PC-3 (cell line): ENCODE measurements around the gene SP9. TPM values are rescaled to one million over a fixed set of nuclear protein-coding genes. Genes with fewer than 3 reads are reported as not detected.

Experiments used
- ATAC-seq: fragments of 200-7000 bp; cut with Tn5 transposase; 2 replicates; pipeline ENCODE4 v1.9.1; 2020; ENCODE audit warnings: mild to moderate bottlenecking, moderate library complexity
- BruUV-seq: library from RNA; stranded (reverse); fragments of 400-500 nt; replicated peaks from 2 replicates; lab custom pipeline; 2021; lab: Mats Ljungman, UMichigan
- CTCF ChIA-PET: fragments of 300-600 bp; sonication (Branson Sonifier 250); formaldehyde crosslinking; loops from one replicate; lab custom pipeline; 2022; ENCODE audit warnings: antibody characterized with exemption; lab: Charles Lee
- POLR2A ChIA-PET: fragments of 300-600 bp; sonication (Branson Sonifier 250); formaldehyde crosslinking; loops from one replicate; lab custom pipeline; 2022; ENCODE audit warnings: antibody characterized with exemption; ENCODE audit not compliant: unreplicated experiment; lab: Charles Lee
- DNase-seq: peaks from one replicate; pipeline ENCODE4 v3.0.0-alpha.2; 2015
- H2AFZ ChIP-seq: fragments of 300-600 bp; sonication (generic); 2 replicates; pipeline ENCODE4 v1.6.0; 2016; ENCODE audit warnings: antibody characterized with exemption, low read length
- H3F3A ChIP-seq: fragments of 300-600 bp; sonication (generic); one replicate; pipeline ENCODE4 v1.6.0; 2017; ENCODE audit warnings: antibody characterized with exemption, low read length, control low read depth, mild to moderate bottlenecking; ENCODE audit not compliant: unreplicated experiment
- H3K27ac ChIP-seq: fragments of 300-600 bp; sonication (generic); 2 replicates; pipeline ENCODE4 v1.5.1; 2016; ENCODE audit warnings: mild to moderate bottlenecking, low read length
- H3K27me3 ChIP-seq: fragments of 300-600 bp; sonication (generic); 2 replicates; pipeline ENCODE4 v1.6.1; 2016; ENCODE audit warnings: low read length, mixed read lengths
- H3K36me3 ChIP-seq: fragments of 300-600 bp; sonication (generic); 2 replicates; pipeline ENCODE4 v1.6.1; 2016; ENCODE audit warnings: low read depth, mixed run types, low read length, mixed read lengths
- H3K4me1 ChIP-seq: fragments of 300-600 bp; sonication (generic); 2 replicates; pipeline ENCODE4 v1.5.1; 2016; ENCODE audit warnings: low read length; ENCODE audit not compliant: insufficient read depth
- H3K4me2 ChIP-seq: fragments of 300-600 bp; sonication (generic); 2 replicates; pipeline ENCODE4 v1.6.0; 2016; ENCODE audit warnings: low read length
- H3K4me3 ChIP-seq: fragments of 300-600 bp; sonication (generic); 2 replicates; pipeline ENCODE4 v1.5.1; 2016; ENCODE audit warnings: mild to moderate bottlenecking, low read length, mixed read lengths
- H3K79me2 ChIP-seq: fragments of 300-600 bp; sonication (generic); 2 replicates; pipeline ENCODE4 v1.6.1; 2017; ENCODE audit warnings: low read length, mixed read lengths
- H3K9ac ChIP-seq: fragments of 300-600 bp; sonication (generic); 2 replicates; pipeline ENCODE4 v1.6.0; 2016; ENCODE audit warnings: mild to moderate bottlenecking, low read length
- H3K9me2 ChIP-seq: fragments of 300-600 bp; sonication (generic); replicated peaks from 2 replicates; pipeline ENCODE4 v1.6.1; 2016; ENCODE audit warnings: mixed run types, low read length, mixed read lengths
- H3K9me3 ChIP-seq: fragments of 300-600 bp; sonication (generic); 2 replicates; pipeline ENCODE4 v1.6.1; 2016; ENCODE audit warnings: low read length, mixed read lengths
- H4K20me1 ChIP-seq: fragments of 300-600 bp; sonication (generic); 2 replicates; pipeline ENCODE4 v1.6.1; 2016; ENCODE audit warnings: low read length, mixed read lengths
- EZH2 ChIP-seq: fragments of 300-600 bp; sonication (generic); IDR thresholded peaks from one replicate; pipeline ENCODE4 v1.6.1; 2017; ENCODE audit warnings: antibody characterized with exemption, mild to moderate bottlenecking, low read length; ENCODE audit not compliant: unreplicated experiment
- EZH2phosphoT487 ChIP-seq: fragments of 300-600 bp; sonication (generic); IDR thresholded peaks from 2 replicates; pipeline ENCODE4 v1.6.1; 2018; ENCODE audit warnings: mild to moderate bottlenecking, antibody characterized with exemption, low read length, borderline replicate concordance
- intact Hi-C: fragments of 100-400 bp; cut with micrococcal nuclease; formaldehyde crosslinking; loops from 2 replicates; pipeline ENCODE4 v1.9.0; 2023
- total RNA-seq: library from RNA; depleted of rRNA; stranded (reverse); fragments of >200 nt; gene quantifications from 2 replicates; pipeline ENCODE4 v1.2.3, GENCODE V29; 2014
- TF ChIP-seq, protein P1 (sequence below): fragments of 300-600 bp; sonication (generic); conservative IDR thresholded peaks from 2 replicates; pipeline ENCODE4 v1.5.1; 2017; ENCODE audit warnings: antibody characterized with exemption, low read depth, mild to moderate bottlenecking, low read length

The SP9 gene
- total RNA-seq, 1 experiment from 2014 or later = not detected

DNA sequence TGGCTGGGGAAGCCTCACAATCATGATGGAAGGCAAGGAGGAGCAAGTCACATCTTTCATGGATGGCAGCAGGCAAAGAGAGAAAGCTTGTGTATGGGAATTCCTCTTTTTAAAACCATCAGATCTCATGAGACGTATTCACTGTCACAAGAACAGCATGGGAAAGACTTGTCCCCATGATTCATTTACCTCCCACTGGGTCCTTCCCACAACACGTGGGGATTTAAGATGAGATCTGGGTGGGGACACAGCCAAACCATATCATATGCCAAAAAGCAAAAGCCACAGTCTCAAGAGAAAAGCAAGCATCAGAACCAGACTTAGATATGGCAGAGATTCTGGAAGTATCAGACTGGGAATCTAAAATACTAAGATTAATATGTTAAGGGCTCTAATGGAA is 30.8 kb downstream of the SP9 start:
- TF ChIP-seq EZH2 = no peak
- no peak for TF ChIP-seq EZH2phosphoT487
- TF ChIP-seq, protein P1, sequence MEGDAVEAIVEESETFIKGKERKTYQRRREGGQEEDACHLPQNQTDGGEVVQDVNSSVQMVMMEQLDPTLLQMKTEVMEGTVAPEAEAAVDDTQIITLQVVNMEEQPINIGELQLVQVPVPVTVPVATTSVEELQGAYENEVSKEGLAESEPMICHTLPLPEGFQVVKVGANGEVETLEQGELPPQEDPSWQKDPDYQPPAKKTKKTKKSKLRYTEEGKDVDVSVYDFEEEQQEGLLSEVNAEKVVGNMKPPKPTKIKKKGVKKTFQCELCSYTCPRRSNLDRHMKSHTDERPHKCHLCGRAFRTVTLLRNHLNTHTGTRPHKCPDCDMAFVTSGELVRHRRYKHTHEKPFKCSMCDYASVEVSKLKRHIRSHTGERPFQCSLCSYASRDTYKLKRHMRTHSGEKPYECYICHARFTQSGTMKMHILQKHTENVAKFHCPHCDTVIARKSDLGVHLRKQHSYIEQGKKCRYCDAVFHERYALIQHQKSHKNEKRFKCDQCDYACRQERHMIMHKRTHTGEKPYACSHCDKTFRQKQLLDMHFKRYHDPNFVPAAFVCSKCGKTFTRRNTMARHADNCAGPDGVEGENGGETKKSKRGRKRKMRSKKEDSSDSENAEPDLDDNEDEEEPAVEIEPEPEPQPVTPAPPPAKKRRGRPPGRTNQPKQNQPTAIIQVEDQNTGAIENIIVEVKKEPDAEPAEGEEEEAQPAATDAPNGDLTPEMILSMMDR = no peak
- H2AFZ ChIP-seq = no peak overlapping the region
- intact Hi-C loops = no loop called here
- DNase-seq (no peak), ATAC-seq (no peak)
- no peak overlapping the region for H3K4me2 ChIP-seq
- no peak overlapping the region for H3K4me3 ChIP-seq
- H3K27ac ChIP-seq = no peak overlapping the region
- POLR2A ChIA-PET = no interaction called here
- no peaks in the 10 kb centered on the region for H3K4me1 ChIP-seq
- CTCF ChIA-PET = no interaction called here
- H3K9me2 ChIP-seq = no peaks in the 10 kb centered on the region
- no peaks in the 10 kb centered on the region for H3F3A ChIP-seq
- no peak overlapping the region for H3K9ac ChIP-seq
- no peaks in the 10 kb centered on the region for H3K27me3 ChIP-seq
- H3K36me3 ChIP-seq = peaks cover 17% of the 10 kb centered on the region
- BruUV-seq = no TSS peak
- H3K9me3 ChIP-seq = no peaks in the 10 kb centered on the region
- no peaks in the 10 kb centered on the region for H3K79me2 ChIP-seq
- H4K20me1 ChIP-seq = no peaks in the 10 kb centered on the region

DNA sequence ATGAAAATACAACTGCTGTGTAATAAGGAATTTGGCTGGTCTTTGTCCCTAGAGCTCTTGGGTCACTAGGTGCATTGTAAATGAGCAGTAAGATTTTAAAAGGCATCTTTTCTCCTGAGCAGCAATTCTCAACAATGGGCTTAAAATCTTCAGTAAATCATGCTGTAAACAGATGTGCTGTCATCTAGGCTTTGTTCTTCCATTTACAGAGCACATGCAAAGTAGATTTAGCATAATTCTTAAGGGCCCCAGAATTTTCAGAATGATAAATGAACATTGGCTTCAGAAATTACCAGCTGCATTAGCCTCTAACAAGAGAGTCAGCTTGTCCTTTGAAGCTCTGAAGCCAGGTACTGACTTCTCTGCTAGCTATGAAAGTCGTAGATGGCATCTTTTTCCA is 33.9 kb downstream of the SP9 start:
- CTCF ChIA-PET = no interaction called here
- Histone ChIP-seq H4K20me1 (no peaks in the 10 kb centered on the region), H3K27me3 (no peaks in the 10 kb centered on the region), H3K9me3 (no peaks in the 10 kb centered on the region), H2AFZ (no peak overlapping the region), H3K9ac (no peak overlapping the region), H3K9me2 (no peaks in the 10 kb centered on the region), H3K4me1 (no peaks in the 10 kb centered on the region), H3K4me3 (no peak overlapping the region), H3K4me2 (no peak overlapping the region), H3K79me2 (no peaks in the 10 kb centered on the region), H3K36me3 (peaks cover 18% of the 10 kb centered on the region), H3K27ac (no peak overlapping the region), H3F3A (no peaks in the 10 kb centered on the region)
- ATAC-seq (no peak), DNase-seq (no peak)
- no TSS peak for BruUV-seq
- TF ChIP-seq EZH2phosphoT487 (no peak), EZH2 (no peak)
- TF ChIP-seq, protein P1 = no peak
- POLR2A ChIA-PET = no interaction called here
- intact Hi-C loops = no loop called here

DNA sequence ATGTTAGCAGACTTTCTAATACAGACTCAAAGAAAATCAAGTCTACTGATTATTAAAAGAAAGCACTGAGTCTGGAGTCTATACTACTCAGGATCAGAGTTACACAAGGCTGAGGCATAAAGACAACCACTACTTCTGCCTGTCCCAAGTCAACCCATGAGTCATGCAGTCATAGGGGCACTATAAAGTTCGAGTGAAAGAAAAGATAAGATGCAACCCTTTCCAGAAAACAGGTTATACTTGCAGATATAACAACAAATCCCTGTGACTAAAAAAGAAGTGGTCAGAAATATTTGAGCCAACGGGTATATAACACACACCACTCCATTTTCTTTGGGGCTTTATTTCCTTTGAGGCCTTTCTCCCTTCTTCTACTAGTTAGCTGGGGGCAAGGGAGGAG is 42.2 kb downstream of the SP9 start:
- no peaks in the 10 kb centered on the region for H3K9me2 ChIP-seq
- ATAC-seq = peak; percentile 71
- DNase-seq = peak; percentile 62
- H2AFZ ChIP-seq = no peak overlapping the region
- BruUV-seq = no TSS peak
- no peaks in the 10 kb centered on the region for H3F3A ChIP-seq
- H3K9ac ChIP-seq = no peak overlapping the region
- no peaks in the 10 kb centered on the region for H3K9me3 ChIP-seq
- intact Hi-C loops = no loop called here
- no peaks in the 10 kb centered on the region for H4K20me1 ChIP-seq
- POLR2A ChIA-PET = no interaction called here
- peaks cover 31% of the 10 kb centered on the region for H3K36me3 ChIP-seq
- TF ChIP-seq EZH2phosphoT487 = no peak
- no peak for TF ChIP-seq EZH2
- TF ChIP-seq, protein P1 = no peak
- no peak overlapping the region for H3K4me3 ChIP-seq
- CTCF ChIA-PET = no interaction called here
- 0 out of 2 replicates have a peak, but pooled peaks cover 7% of the 10 kb centered on the region for H3K4me1 ChIP-seq
- no peaks in the 10 kb centered on the region for H3K79me2 ChIP-seq
- no peak overlapping the region for H3K27ac ChIP-seq
- peak overlapping the region; percentile 20; the same call in 1 of the 2 replicates for H3K4me2 ChIP-seq
- no peaks in the 10 kb centered on the region for H3K27me3 ChIP-seq
